Inflammatory macrophage treated with lipopolysaccharide for 1 hour (primary cell): ENCODE data around the gene TMEM94.

Experiments
- DNase-seq, 2 donors: peaks; one replicate each; pipeline ENCODE4 v3.0.0-alpha.2; 2020 to 2022

The TMEM94 gene

GRCh38 chr17:75499313-75500022 lies 43.0 kb downstream of the TMEM94 start:
- DNase-seq: no peak

GRCh38 chr17:75500419-75501216 lies 44.2 kb downstream of the TMEM94 start:
- no peak for DNase-seq

GRCh38 chr17:75501378-75502071 lies 45.1 kb downstream of the TMEM94 start:
- no peak for DNase-seq

- DNase-seq: no peak
These were observed 45.8 kb downstream of the TMEM94 start for GRCh38 chr17:75502072-75502720.

- no peak for DNase-seq
These were observed 46.4 kb downstream of the TMEM94 start for GRCh38 chr17:75502721-75503329.

GRCh38 chr17:75503337-75503950 lies 47.0 kb downstream of the TMEM94 start:
- no peak for DNase-seq

- DNase-seq: no peak
These were observed 47.5 kb downstream of the TMEM94 start for GRCh38 chr17:75503976-75504346.

GRCh38 chr17:75504347-75505151 lies 48.1 kb downstream of the TMEM94 start:
- peak in 1 of 2 donors; percentile 41 for DNase-seq

GRCh38 chr17:75505152-75505409 lies 48.6 kb downstream of the TMEM94 start:
- DNase-seq: no peak

- no peak for DNase-seq
These were observed 49.2 kb downstream of the TMEM94 start for GRCh38 chr17:75505640-75506039.

- no peak for DNase-seq
These were observed 49.7 kb downstream of the TMEM94 start for GRCh38 chr17:75506134-75506533.

- no peak for DNase-seq
These were observed 50.5 kb downstream of the TMEM94 start for GRCh38 chr17:75506888-75507287.

- no peak for DNase-seq
These were observed 51.6 kb downstream of the TMEM94 start for GRCh38 chr17:75507733-75508719.

GRCh38 chr17:75508931-75509361 lies 52.5 kb downstream of the TMEM94 start:
- DNase-seq: no peak

GRCh38 chr17:75509528-75510258 lies 53.3 kb downstream of the TMEM94 start:
- DNase-seq: no peak

GRCh38 chr17:75511270-75511609 lies 54.8 kb downstream of the TMEM94 start:
- DNase-seq: no peak

- no peak for DNase-seq
These were observed 55.5 kb downstream of the TMEM94 start for GRCh38 chr17:75511610-75512575.

- no peak for DNase-seq
These were observed 56.6 kb downstream of the TMEM94 start for GRCh38 chr17:75512926-75513640.
